HTR-8/SVneo (cell line): ENCODE results near the gene GCNT2.
A peak's percentile ranks its signal among the peaks of the same experiment; 100 is the strongest.
"Not testable (repeated sequence)": the region's sequence is repeated elsewhere in the genome, so short reads cannot be mapped to it uniquely, and the experiment has no call there.

Experiments used
- DNase-seq: peaks from one replicate; pipeline ENCODE4 v3.0.0; 2011; ENCODE audit warnings: low spot score, mixed read lengths; ENCODE audit not compliant: insufficient read length
- FAIRE-seq: peaks from 2 replicates; lab custom pipeline; 2011; peaks lifted over from hg19 to GRCh38; lab: Jason Lieb, UNC

Gene GCNT2

DNA sequence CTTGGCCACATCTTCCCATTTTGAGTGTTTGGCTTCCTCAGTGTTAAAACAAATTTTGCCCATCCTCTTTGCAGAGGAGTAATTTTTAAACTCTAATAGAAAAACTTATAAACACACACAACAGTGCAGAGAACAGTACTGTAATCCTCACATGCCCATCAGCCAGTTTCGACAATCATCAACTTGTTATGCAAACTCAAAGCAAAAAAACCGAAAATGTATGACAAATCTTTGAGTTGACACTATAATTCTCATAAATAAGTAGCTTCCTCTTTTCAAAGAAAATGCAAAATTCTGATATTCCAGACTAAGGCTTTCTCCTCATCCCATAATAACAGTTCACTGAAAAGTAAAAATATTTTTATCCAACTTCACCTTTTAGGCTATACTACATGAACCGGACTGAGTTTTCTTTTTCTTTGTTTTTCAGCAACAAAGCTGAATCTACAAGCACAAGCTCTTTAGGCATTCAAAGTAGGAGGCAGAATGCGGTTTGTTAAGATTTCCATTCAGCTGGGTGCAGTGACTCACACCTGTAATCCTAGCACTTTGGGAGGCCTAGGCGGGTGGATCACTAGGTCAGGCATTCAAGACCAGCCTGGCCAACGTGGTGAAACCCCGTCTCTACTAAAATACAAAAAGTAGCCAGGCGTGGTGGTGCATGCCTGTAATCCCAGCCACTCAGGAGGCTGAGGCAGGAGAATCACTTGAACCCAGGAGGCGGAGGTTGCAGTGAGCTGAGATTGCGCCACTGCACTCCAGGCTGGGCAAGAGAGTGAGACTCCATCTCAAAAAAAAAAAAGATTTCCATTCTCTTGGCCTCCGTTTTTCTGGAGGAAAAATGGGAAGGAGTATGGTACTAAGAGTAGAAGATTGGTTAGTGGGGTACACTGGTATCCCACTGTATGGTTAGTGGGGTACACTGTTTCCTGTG, 74.8 kb downstream of the GCNT2 start:
- FAIRE-seq (no peak), DNase-seq (no peak)

- DNase-seq: no peak
- no peak for FAIRE-seq
Observed at GRCh38 chr6:10597499-10598001, 76.4 kb downstream of the GCNT2 start.

DNA sequence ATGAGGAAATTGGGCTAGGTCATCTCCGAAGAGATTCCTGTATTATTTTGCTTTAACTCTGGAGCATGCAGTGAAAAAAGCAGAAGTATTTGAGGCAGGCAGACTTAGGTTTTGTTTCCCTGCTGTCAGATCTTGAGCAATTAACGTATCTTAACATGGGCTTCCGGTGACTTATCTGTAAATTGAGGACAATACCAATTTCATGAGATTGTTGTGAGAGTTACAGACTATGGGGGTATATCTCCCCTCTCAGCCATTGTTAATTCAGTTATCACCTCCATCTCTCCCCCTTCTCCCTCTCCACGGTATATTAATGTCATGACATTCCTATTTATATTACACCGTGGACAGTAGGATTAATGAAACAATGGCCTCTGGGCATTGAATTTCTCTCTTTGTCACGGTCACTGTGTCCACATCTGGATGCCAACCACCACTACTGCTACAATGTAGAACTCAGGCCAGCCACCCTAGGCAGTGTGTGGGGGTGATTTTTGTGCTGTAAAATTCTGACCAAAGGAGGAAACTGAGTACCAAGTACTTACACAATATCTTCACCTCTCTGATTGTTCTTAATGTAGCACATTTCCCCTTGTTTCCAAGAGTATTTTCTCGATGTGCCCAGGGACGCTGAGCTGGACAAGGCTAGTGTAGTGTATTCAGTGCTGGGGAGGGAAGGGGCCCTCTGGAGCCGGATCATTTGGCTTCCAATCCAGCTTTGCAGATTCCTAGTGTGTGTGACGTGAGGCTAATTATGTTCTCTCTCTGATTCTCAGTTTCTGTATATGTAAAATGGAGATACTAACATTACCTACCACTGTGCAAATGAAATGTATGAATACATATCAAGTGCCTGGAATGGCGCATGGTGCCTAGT, 77.2 kb downstream of the GCNT2 start:
- FAIRE-seq (no peak), DNase-seq (no peak)

- DNase-seq: no peak
- no peak for FAIRE-seq
Observed at GRCh38 chr6:10599046-10599445, 77.9 kb downstream of the GCNT2 start.

- not testable (repeated sequence) for DNase-seq, FAIRE-seq
Observed at GRCh38 chr6:10600681-10601080, 79.5 kb downstream of the GCNT2 start.

DNA sequence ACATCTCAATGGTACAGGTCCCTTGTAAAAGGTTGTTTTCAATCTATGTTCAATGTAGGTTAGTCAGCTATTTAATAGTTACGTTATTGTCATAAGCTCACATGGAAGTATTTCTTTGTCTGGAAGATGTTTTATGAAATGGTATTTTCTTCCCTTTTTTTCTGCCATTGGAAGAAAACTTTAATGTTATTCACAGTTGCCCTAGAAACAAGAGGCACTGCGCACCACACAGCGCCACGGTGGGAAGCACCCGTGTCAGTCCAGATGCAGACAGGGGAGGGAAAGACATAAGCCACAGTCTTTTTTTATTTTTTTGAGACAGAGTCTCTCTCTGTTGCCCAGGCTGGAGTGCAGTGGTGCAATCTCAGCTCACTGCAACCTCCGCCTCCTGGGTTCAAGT, 82.1 kb downstream of the GCNT2 start:
- DNase-seq (no peak), FAIRE-seq (no peak)

- DNase-seq (no peak), FAIRE-seq (peak; percentile 31)
Observed at GRCh38 chr6:10609038-10609437, 87.9 kb downstream of the GCNT2 start.

DNA sequence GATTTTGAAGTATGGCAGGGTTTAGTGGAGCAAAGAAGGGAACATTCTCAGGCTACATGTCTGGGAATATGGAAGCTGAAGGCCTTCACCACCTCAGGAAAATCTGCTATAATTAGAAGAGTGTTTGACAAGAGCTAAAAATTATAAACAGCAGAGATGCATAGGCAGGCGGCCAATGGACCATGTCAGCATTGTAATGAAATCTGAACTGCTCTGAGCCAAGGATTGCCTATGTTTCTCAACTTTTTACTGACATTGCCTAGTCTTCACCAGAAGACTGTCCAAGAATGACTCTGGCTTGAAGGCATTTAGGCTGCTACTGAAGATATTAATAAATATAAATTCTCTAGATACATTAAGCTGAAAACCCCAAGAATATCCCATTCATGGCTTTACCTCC, 89.1 kb downstream of the GCNT2 start:
- no peak for DNase-seq
- FAIRE-seq: no peak

GRCh38 chr6:10612161-10612560, 91.0 kb downstream of the GCNT2 start:
- FAIRE-seq: no peak

GRCh38 chr6:10613077-10613476, 91.9 kb downstream of the GCNT2 start:
- no peak for DNase-seq
- no peak for FAIRE-seq

More at GRCh38 chr6:10612161-10612560, 91.0 kb downstream of the GCNT2 start:
- DNase-seq: no peak

GRCh38 chr6:10613723-10614122, 92.6 kb downstream of the GCNT2 start:
- FAIRE-seq: no peak
- DNase-seq: no peak

DNA sequence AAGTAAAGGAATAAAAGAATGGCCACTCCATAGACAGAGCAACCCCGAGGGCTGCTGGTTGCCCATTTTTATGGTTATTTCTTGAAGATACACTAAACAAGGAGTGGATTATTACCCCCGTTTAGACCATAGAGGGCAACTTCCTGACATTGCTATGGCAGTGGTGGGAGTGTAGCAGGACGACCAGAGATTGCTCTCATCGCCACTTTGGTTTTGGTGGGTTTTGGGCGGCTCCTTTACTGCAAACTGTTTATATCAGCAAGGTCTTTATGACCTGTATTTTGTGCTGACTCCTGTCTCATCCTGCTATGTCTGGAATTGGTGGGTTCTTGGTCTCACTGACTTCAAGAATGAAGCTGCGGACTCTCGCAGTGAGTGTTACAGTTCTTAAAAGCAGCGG, 94.5 kb downstream of the GCNT2 start:
- no peak for DNase-seq
- FAIRE-seq: no peak

DNA sequence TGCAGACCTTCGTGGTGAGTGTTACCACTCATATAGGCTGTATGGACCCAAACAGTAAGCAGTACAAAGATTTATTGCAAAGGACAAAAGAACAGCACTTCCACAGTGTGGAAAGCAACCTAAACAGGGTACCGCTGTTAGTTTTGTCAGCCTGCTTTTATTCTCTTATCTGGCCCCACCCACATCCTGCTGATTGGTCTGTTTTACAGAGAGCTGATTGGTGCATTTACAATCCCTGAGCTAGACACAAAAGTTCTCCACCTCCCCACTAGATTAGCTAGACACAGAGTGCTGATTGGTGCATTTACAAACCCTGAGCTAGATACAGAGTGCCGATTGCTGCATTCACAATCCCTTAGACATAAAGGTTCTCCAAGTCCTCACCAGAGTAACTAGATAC, 95.1 kb downstream of the GCNT2 start:
- FAIRE-seq, DNase-seq: not testable (repeated sequence)

GRCh38 chr6:10617008-10617696, 96.0 kb downstream of the GCNT2 start:
- DNase-seq (no peak), FAIRE-seq (no peak)

- FAIRE-seq (no peak), DNase-seq (no peak)
Observed at GRCh38 chr6:10618409-10618808, 97.3 kb downstream of the GCNT2 start.

GRCh38 chr6:10621213-10621612, 100.1 kb downstream of the GCNT2 start:
- no peak for FAIRE-seq
- no peak for DNase-seq

- DNase-seq (no peak), FAIRE-seq (no peak)
Observed at GRCh38 chr6:10621847-10622246, 100.7 kb downstream of the GCNT2 start.

- FAIRE-seq (no peak), DNase-seq (no peak)
Observed at GRCh38 chr6:10624836-10625235, 103.7 kb downstream of the GCNT2 start.

DNA sequence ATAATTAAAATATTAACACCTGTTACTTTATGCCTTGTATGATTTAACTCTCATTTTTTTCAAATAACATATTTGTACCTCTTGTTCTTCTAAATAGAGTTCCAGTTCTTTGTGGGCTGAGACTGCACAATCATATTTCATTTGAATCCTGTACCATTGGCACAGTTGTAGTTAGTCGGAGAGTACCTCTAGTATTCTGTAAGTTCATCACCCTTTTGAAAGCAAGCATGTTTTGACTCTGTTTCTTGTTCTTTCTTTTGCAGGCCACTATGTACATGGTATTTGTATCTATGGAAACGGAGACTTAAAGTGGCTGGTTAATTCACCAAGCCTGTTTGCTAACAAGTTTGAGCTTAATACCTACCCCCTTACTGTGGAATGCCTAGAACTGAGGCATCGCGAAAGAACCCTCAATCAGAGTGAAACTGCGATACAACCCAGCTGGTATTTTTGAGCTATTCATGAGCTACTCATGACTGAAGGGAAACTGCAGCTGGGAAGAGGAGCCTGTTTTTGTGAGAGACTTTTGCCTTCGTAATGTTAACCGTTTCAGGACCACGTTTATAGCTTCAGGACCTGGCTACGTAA, 105.1 kb downstream of the GCNT2 start:
- no peak for FAIRE-seq
- no peak for DNase-seq

DNA sequence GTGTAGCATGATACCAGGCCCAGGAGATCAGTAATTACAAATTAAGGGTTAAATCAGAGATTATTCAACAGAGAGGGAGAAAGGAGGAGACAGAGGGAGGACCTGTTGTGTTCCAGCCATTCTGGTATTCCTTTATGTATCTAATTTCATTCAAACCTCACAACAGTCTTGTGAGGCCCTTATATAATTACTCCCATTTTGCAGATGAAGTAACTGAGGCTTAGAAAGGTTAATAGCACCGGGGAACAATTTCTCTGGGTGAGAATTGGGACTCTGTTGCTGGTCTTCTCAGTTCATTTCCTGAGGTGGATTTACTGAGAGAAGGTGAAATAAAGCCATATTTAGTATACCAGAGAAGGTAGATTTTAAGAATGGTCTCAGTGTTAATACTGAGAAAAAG, 106.6 kb downstream of the GCNT2 start:
- FAIRE-seq: no peak

More for the DNA sequence above, 106.6 kb downstream of the GCNT2 start:
- no peak for DNase-seq
